ENCODE measurements around the gene G2E3.
"Not testable (repeated sequence)": the region's sequence is repeated elsewhere in the genome, so short reads cannot be mapped to it uniquely, and the experiment has no call there.

G2E3 gene

GRCh38 chr14:30608533-30609006, 49.6 kb downstream of the G2E3 start:
- H3K4me3 Mint-ChIP-seq: no peak overlapping the region
- no peak overlapping the region for H3K27ac Mint-ChIP-seq
- peaks cover 12% of the 10 kb centered on the region for H3K36me3 Mint-ChIP-seq
- H3K27me3 Mint-ChIP-seq: no peaks in the 10 kb centered on the region
- no peaks in the 10 kb centered on the region for H3K4me1 Mint-ChIP-seq
- no peaks in the 10 kb centered on the region for H3K9me3 Mint-ChIP-seq
- ATAC-seq: no peak

- H3K36me3 Mint-ChIP-seq: peaks cover 7% of the 10 kb centered on the region
- no peaks in the 10 kb centered on the region for H3K27me3 Mint-ChIP-seq
- no peak overlapping the region for H3K27ac Mint-ChIP-seq
- H3K4me3 Mint-ChIP-seq: no peak overlapping the region
- H3K4me1 Mint-ChIP-seq: no peaks in the 10 kb centered on the region
- ATAC-seq: no peak
- H3K9me3 Mint-ChIP-seq: no peaks in the 10 kb centered on the region
Observed at GRCh38 chr14:30610787-30611343, 51.9 kb downstream of the G2E3 start.

- ATAC-seq: no peak
- Mint-ChIP-seq H3K36me3 (peaks cover 7% of the 10 kb centered on the region), H3K4me3 (no peak overlapping the region), H3K27me3 (no peaks in the 10 kb centered on the region), H3K4me1 (no peaks in the 10 kb centered on the region), H3K27ac (no peak overlapping the region), H3K9me3 (no peaks in the 10 kb centered on the region)
Observed at GRCh38 chr14:30614155-30614554, 55.2 kb downstream of the G2E3 start.

GRCh38 chr14:30620178-30620577, 61.2 kb downstream of the G2E3 start:
- peak overlapping the region; percentile 31 for H3K4me3 Mint-ChIP-seq
- no peaks in the 10 kb centered on the region for H3K27me3 Mint-ChIP-seq
- peaks cover 30% of the 10 kb centered on the region for H3K4me1 Mint-ChIP-seq
- no peaks in the 10 kb centered on the region for H3K9me3 Mint-ChIP-seq
- no peak for ATAC-seq
- no peak overlapping the region for H3K27ac Mint-ChIP-seq
- peaks cover 9% of the 10 kb centered on the region for H3K36me3 Mint-ChIP-seq

GRCh38 chr14:30621354-30621939, 62.5 kb downstream of the G2E3 start:
- Mint-ChIP-seq H3K27me3 (no peaks in the 10 kb centered on the region), H3K36me3 (peaks cover 9% of the 10 kb centered on the region), H3K27ac (peak overlapping the region; percentile 92), H3K9me3 (no peaks in the 10 kb centered on the region), H3K4me1 (peaks cover 30% of the 10 kb centered on the region), H3K4me3 (peak overlapping the region; percentile 93)
- peak; percentile 4 for ATAC-seq

GRCh38 chr14:30621940-30622830, 63.2 kb downstream of the G2E3 start, which contains the start of gene SCFD1:
SCFD1 (plus strand) TSS chr14:30622319; CDS start chr14:30622339, 20 bp downstream.
- peak; percentile 100 for ATAC-seq
- Mint-ChIP-seq H3K4me3 (peak within 1 kb of the TSS; percentile 93), H3K36me3 (peaks cover 9% of the 10 kb centered on the region), H3K27ac (peak within 1 kb of the TSS; percentile 92), H3K4me1 (peaks cover 30% of the 10 kb centered on the region), H3K9me3 (no peaks in the 10 kb centered on the region), H3K27me3 (no peaks in the 10 kb centered on the region)

- no peak for ATAC-seq
- no peaks in the 10 kb centered on the region for H3K9me3 Mint-ChIP-seq
- peaks cover 40% of the 10 kb centered on the region for H3K4me1 Mint-ChIP-seq
- peaks cover 19% of the 10 kb centered on the region for H3K36me3 Mint-ChIP-seq
- no peaks in the 10 kb centered on the region for H3K27me3 Mint-ChIP-seq
- H3K4me3 Mint-ChIP-seq: peak overlapping the region; percentile 93
- no peak overlapping the region for H3K27ac Mint-ChIP-seq
Observed at GRCh38 chr14:30623412-30624131, 64.6 kb downstream of the G2E3 start.

- Mint-ChIP-seq H3K27me3 (no peaks in the 10 kb centered on the region), H3K27ac (no peak overlapping the region), H3K4me1 (peaks cover 40% of the 10 kb centered on the region), H3K36me3 (peaks cover 19% of the 10 kb centered on the region), H3K4me3 (peak overlapping the region; percentile 1), H3K9me3 (no peaks in the 10 kb centered on the region)
- no peak for ATAC-seq
Observed at GRCh38 chr14:30624132-30624423, 65.1 kb downstream of the G2E3 start.

- peaks cover 19% of the 10 kb centered on the region for H3K36me3 Mint-ChIP-seq
- no peaks in the 10 kb centered on the region for H3K27me3 Mint-ChIP-seq
- peaks cover 32% of the 10 kb centered on the region for H3K4me1 Mint-ChIP-seq
- no peak for ATAC-seq
- no peaks in the 10 kb centered on the region for H3K9me3 Mint-ChIP-seq
- no peak overlapping the region for H3K27ac Mint-ChIP-seq
- no peak overlapping the region for H3K4me3 Mint-ChIP-seq
Observed at GRCh38 chr14:30625533-30625932, 66.6 kb downstream of the G2E3 start.

- Mint-ChIP-seq H3K36me3 (peaks cover 20% of the 10 kb centered on the region), H3K4me1 (peaks cover 18% of the 10 kb centered on the region)
- H3K27ac Mint-ChIP-seq, H3K9me3 Mint-ChIP-seq, ATAC-seq, H3K27me3 Mint-ChIP-seq, H3K4me3 Mint-ChIP-seq: not testable (repeated sequence)
Observed at GRCh38 chr14:30629432-30629831, 70.5 kb downstream of the G2E3 start.

- peaks cover 17% of the 10 kb centered on the region for H3K36me3 Mint-ChIP-seq
- no peak overlapping the region for H3K4me3 Mint-ChIP-seq
- no peaks in the 10 kb centered on the region for H3K9me3 Mint-ChIP-seq
- H3K4me1 Mint-ChIP-seq: peaks cover 10% of the 10 kb centered on the region
- no peaks in the 10 kb centered on the region for H3K27me3 Mint-ChIP-seq
- no peak overlapping the region for H3K27ac Mint-ChIP-seq
- ATAC-seq: no peak
Observed at GRCh38 chr14:30630248-30630647, 71.3 kb downstream of the G2E3 start.

GRCh38 chr14:30632730-30633129, 73.8 kb downstream of the G2E3 start:
- Mint-ChIP-seq H3K27ac (no peak overlapping the region), H3K9me3 (no peaks in the 10 kb centered on the region), H3K36me3 (peaks cover 34% of the 10 kb centered on the region), H3K27me3 (no peaks in the 10 kb centered on the region), H3K4me3 (no peak overlapping the region), H3K4me1 (peaks cover 12% of the 10 kb centered on the region)
- no peak for ATAC-seq

- H3K27ac Mint-ChIP-seq: peak overlapping the region; percentile 40
- no peak for ATAC-seq
Observed at GRCh38 chr14:30638926-30639325, 80.0 kb downstream of the G2E3 start.

GRCh38 chr14:30641207-30641606, 82.2 kb downstream of the G2E3 start:
- ATAC-seq: no peak
- H3K27ac Mint-ChIP-seq: no peak overlapping the region
- H3K9me3 Mint-ChIP-seq: peaks cover 11% of the 10 kb centered on the region
- H3K4me1 Mint-ChIP-seq: peaks cover 22% of the 10 kb centered on the region
- H3K36me3 Mint-ChIP-seq: peaks cover 67% of the 10 kb centered on the region
- H3K27me3 Mint-ChIP-seq: no peaks in the 10 kb centered on the region
- H3K4me3 Mint-ChIP-seq: no peak overlapping the region

More at GRCh38 chr14:30638926-30639325, 80.0 kb downstream of the G2E3 start:
- Mint-ChIP-seq H3K36me3 (peaks cover 54% of the 10 kb centered on the region), H3K4me1 (peaks cover 11% of the 10 kb centered on the region), H3K27me3 (no peaks in the 10 kb centered on the region), H3K4me3 (no peak overlapping the region), H3K9me3 (peaks cover 1% of the 10 kb centered on the region)

- not testable (repeated sequence) for H3K4me3 Mint-ChIP-seq, H3K27me3 Mint-ChIP-seq, ATAC-seq, H3K27ac Mint-ChIP-seq
- H3K36me3 Mint-ChIP-seq: peaks cover 61% of the 10 kb centered on the region
- H3K9me3 Mint-ChIP-seq: peaks cover 11% of the 10 kb centered on the region
- H3K4me1 Mint-ChIP-seq: peaks cover 16% of the 10 kb centered on the region
Observed at GRCh38 chr14:30644462-30644861, 85.5 kb downstream of the G2E3 start.
